ENCODE results near the gene FAM20C.
"Not testable (repeated sequence)": the region's sequence is repeated elsewhere in the genome, so short reads cannot be mapped to it uniquely, and the experiment has no call there.

Gene FAM20C

GRCh38 chr7:174716-175115 lies 17.7 kb upstream of the FAM20C start:
- DNase-seq: no peak

DNA sequence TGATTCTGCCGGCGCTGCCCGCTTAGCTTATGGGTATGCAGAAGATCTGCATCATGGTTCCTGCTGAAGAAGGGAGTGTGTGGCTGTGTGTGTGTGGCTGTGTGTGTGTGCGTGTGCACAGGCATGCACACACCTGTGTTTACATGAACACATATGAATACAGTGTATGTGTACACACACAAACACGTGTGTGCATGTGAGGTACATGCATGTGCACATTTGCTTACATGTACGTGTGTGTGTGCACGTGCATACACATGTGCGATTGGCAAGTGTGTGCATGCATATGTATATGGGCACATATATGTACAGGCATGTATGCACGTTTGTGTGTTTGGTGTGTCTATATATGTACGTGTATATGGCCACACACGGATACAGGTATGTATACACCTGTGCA lies 16.4 kb upstream of the FAM20C start:
- no peak for DNase-seq

DNA sequence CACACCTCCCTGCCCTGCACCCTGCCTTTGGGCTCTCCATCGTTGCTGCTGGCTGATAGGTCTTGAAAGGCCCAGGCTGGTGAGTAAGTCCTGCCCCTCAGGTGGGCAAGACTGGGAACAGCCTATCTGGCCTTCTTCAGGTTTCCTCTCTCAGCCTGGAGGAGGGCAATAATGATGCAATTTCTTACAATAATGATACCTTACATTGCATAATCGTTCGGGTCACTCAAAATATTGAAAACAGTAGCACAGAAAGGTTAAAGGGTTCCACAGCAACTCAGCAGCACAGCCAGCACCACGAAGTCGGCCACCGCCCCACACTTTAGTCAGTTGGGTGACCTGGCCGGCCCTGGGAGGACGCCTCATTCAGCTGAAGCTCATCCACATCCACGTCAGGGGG lies 16.0 kb upstream of the FAM20C start:
- no peak for DNase-seq

DNA sequence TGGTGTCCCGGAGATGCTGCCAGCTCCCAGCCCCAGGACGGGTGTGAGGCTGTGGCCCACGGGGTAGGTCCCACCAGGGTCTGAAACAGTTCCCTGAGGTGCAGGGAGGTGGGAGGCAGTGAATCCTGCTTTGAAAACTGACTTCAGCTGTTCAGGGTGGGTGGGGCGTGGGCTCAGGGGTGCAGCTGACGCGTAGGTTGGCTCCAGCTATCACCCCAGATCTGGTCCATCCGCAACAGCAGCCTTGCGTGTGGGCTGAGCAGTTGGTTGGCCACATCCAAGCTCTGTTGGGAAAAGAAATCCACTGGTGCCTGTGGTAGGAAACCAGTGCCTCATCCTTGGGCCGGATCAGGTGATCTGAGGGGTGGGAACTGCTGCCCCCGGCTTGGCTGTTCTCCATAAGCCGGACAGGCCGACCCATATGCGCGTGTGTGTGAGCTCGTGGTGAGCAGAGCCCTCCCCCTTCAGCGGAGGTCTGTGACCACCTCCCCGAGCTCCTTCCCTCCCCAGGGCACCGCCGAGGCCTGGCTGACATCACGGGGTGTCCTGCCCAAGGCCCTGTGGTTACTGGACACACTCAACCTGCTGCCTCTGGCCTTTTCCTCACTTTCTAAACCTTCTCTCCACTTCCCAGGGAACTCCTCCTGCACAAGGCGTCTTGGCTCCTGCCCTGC lies 15.4 kb upstream of the FAM20C start:
- DNase-seq: no peak

DNA sequence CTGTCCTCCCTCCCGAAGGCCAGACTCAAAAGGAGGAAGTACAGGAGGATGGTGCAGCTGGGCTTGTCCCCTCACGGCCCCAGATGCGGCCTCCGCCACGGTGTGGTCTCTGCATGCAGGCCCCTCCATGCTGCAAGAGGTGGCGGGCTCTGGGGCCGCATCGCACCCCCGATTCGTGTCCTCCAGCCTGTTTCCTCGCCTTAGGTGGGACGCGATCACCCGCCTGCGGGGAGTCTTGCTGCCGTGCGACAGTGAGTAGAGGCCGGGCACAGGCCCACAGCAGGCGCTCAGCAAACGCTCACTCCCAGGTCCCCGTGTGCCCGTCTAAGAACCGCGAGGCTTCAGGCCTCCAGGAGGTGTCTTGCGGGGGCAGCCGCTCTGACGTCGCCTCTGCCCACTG lies 13.9 kb upstream of the FAM20C start:
- no peak for DNase-seq

GRCh38 chr7:179209-179681 lies 13.1 kb upstream of the FAM20C start:
- no peak for DNase-seq

DNA sequence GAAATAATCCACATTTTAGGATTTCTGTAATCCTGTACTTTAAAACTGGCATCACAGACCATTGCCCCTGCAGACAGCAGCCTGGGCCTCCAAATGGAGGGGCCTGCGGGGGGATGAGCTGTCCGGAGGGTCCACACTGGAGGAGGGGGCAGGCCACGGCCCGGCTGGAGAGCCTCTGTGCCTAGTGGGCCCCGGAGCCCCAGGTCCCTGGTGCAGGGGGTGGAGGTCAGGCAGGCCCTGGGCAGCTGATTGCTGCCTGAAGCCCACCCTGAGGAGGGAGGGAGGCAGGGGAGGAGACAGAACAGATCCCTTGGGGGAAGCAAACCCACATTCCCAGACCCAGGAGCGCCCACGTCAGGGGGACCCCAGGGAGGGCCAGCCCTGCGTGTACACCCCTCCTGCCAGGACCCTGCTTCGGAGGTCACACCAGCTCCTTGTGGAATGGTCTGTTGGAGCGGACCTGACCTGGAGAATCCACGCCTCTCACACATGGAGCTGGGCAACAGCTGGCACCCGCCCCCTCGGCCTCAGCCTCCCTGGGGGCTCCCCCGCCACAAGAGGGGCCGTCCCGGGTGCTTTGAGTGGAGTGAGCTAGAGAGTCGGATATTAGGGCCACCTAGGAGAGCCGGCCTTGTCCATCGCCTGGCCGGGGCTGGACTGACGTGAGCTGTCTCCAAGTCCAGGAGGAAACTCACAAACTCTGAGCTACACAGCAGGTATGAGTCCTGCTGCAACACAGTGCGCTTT lies 12.2 kb upstream of the FAM20C start:
- no peak for DNase-seq

DNA sequence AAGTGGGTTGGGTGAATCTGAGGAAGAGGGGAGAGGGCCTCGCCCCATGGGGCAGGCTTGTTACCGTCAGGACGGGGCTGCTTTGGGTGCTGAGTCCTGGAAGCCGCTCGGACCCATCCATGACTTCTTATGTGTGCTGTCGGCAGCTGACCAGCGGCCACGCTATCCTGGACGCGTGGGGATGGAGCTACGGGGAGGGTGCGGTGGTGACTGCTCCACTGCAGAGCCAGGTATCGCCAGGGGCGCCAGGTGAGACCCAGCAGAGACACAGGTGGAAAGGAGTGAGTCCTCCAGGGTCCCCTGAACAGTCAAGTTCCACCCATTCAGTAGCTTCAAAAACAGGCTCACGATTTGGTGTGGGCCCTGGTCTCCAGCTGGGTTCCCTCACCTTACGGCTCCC lies 10.6 kb upstream of the FAM20C start:
- no peak for DNase-seq

GRCh38 chr7:182502-182901 lies 9.9 kb upstream of the FAM20C start:
- not testable (repeated sequence) for DNase-seq

GRCh38 chr7:183496-184292 lies 8.7 kb upstream of the FAM20C start:
- no peak for DNase-seq

DNA sequence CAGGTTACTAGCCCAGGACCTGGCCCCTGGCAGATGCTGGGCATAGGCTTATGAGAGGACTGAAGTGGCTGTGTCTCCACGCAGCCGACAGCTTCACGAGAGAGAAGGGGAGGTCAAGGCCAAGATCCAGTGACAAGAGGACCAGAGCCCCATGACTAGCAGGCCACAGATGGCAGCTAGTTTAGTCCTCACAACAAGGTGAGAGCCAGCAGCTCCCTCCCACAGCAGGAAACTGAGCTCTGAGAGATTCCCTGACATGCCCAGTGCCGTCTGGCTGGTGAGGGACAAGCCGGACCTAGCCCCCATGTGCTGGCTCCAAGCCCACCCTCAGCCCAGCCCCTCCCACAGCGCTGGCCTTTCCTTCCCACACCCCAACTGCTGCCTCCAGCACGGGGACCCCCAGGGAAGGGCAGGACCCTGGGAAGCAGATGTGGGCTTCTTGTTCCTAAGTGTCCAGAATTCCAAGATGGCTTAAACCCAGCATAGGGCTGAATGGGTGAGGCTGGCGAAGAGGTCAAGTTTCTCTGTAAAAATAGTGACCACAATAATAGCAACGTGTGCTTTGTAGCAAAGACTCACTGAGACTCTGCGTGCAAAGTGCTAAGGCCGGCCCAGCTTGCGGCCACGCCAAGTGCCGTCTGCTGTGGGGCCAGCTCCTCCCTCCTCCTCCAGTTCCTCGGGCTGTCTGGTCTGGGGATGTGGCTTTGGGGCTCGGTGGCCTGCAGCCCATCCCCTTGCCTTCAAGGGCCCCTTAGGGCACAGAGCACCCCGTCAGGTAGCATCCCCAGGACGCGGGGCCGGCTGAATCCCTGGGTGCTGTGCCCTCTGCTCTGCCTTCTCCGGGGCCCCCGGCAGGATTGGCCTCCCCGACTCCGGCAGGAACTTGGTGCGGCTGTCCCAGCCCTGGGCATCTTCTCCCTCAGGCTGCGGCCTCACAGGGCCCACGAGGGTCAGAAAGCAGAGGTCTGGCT lies 7.8 kb upstream of the FAM20C start:
- no peak for DNase-seq

DNA sequence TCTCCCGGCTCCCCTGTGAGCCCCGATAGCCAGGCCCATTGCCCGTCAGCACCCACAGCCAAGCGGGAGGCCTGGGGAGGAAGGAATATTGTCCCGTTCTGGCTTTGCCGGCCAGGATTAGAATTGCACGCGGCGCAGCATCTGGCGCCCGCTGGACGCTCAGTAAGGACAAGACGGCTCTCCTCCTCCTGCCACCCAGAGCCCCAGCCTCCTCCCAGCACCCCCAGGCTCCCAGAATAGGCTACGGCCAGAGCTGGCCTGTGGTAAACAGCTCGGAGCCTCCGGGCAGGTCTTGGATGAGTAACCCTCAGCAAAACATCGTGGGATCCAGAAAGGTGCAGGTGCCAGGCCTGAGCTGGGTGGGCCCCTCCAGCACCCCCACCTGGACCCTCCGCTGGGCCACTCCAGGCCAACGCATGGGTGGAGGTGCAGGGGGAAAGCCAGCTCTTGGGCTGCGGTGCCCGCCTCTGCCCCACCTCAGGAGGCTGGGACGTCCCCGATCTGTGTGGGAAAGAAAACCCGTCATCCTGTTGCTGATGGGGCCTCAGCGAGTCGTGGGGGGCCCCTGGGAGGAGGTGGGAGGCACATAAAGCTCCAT lies 5.8 kb upstream of the FAM20C start:
- DNase-seq: no peak

GRCh38 chr7:187227-187927 lies 5.0 kb upstream of the FAM20C start:
- DNase-seq: no peak

- no peak for DNase-seq
Observed at GRCh38 chr7:188174-188573, 4.2 kb upstream of the FAM20C start.

GRCh38 chr7:188727-189500 lies 3.5 kb upstream of the FAM20C start:
- DNase-seq: no peak

- DNase-seq: no peak
Observed at GRCh38 chr7:189719-190118, 2.7 kb upstream of the FAM20C start.

- DNase-seq: no peak
Observed at GRCh38 chr7:190196-190595, 2.2 kb upstream of the FAM20C start.

DNA sequence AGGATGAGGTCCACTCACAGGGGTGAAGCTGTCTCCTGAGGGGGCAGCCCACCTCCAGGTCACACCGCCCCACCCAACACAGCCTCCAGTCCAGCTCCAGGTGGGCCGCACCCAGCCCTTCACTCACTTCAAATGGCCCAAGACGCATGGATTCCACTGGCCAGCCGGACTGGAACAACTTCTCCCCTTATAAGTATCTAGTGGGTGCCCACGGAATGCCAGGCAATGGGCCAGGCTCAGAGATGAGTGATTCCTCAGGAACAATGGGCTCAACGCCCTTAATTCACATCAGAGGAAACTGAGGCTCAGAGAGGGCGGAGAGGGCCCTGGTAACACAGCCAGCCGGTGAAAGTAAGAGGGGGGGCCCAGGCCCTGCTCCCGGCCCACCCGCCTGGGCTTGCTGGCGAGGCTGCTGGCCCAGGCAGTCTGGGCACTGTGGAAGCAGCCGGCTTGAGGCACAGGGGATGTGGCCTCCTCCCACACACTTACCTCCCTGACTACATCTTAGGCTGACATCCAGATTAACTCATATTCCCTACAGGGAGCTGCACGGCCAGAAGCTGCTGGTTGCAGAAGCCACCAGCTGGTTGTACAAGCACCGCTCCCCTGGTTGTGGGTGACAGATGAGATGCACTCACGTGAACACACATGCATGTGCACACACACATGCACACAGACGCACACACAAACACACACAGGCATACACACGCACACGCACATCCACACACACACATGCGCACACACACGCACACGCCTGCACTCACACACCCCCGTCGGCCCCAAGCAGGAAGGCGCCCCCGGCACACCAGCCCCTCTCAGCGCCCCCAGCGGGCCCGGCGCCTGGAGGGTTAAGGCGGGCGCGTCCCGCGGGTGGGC lies 1.0 kb upstream of the FAM20C start:
- DNase-seq: peak; percentile 61

DNA sequence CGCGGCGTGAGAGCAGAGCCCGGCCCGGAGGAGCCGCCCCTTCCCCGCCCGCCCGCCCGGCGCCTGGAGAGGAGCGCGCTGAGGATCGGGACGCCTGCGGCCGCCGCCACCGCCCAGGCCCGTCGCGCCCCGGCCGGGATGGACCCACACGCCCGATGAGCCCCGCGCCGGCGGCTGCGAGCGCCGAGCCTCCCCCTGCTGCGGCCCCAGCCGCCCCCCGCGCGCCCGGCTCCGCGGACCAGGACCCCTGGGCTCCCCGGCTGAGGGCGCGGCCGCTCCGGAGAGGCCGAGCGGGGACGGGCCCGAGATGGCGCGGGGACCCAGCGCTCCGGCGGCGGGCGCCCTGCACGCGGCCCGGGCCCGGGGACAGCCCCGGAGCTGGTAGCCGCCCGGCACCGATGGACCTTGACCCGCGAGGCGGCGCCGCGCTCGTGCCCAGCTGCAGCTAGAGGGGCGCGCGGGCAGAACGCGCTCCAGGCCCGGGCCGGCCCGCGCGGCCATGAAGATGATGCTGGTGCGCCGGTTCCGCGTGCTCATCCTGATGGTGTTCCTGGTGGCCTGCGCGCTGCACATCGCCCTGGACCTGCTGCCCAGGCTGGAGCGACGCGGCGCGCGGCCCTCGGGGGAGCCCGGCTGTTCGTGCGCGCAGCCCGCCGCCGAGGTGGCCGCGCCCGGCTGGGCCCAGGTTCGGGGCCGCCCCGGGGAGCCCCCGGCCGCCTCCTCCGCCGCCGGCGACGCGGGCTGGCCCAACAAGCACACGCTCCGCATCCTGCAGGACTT lies 520 bp downstream of the FAM20C start:
- no peak for DNase-seq

Data from NCI-H446 treated with DMSO at 0.1 percent for 48 hours (cell line).